WERI-Rb-1 (cell line): ENCODE data around the gene SHC3.

Source experiments
- DNase-seq: peaks from one replicate; pipeline ENCODE4 v3.0.0-alpha.2; 2020
- H3K27ac ChIP-seq: fragments of 250-450 bp; sonication (Bioruptor Pico); 2 replicates; pipeline ENCODE4 v1.5.1; 2020; ENCODE audit warnings: mild to moderate bottlenecking, moderate library complexity
- H3K27me3 ChIP-seq: fragments of 250-450 bp; sonication (Bioruptor Pico); 2 replicates; pipeline ENCODE4 v1.5.1; 2021; ENCODE audit warnings: mild to moderate bottlenecking, low read depth, moderate library complexity; ENCODE audit not compliant: insufficient read depth, severe bottlenecking
- H3K36me3 ChIP-seq: fragments of 250-450 bp; sonication (Bioruptor Pico); 2 replicates; pipeline ENCODE4 v1.5.1; 2020; ENCODE audit warnings: mild to moderate bottlenecking, moderate library complexity
- H3K4me3 ChIP-seq: 2 replicates; pipeline ENCODE4 v1.5.1; 2011; ENCODE audit warnings: low read depth, mild to moderate bottlenecking, control low read depth, low read length
- H3K9me3 ChIP-seq: fragments of 250-450 bp; sonication (Bioruptor Pico); 2 replicates; pipeline ENCODE4 v1.5.1; 2021; ENCODE audit warnings: mild to moderate bottlenecking, moderate library complexity; ENCODE audit not compliant: severe bottlenecking
- CTCF ChIP-seq: IDR thresholded peaks from 2 replicates; pipeline ENCODE4 v1.5.1; 2011; ENCODE audit warnings: low read depth, mild to moderate bottlenecking, control low read depth, inconsistent platforms, low read length

Gene SHC3

GRCh38 chr9:89024727-89025126 lies 153.9 kb downstream of the SHC3 start:
- TF ChIP-seq CTCF: no peak
- no peak overlapping the region for H3K4me3 ChIP-seq
- H3K27me3 ChIP-seq: no peaks in the 10 kb centered on the region
- no peaks in the 10 kb centered on the region for H3K9me3 ChIP-seq
- no peak for DNase-seq
- H3K27ac ChIP-seq: no peak overlapping the region
- H3K36me3 ChIP-seq: no peaks in the 10 kb centered on the region

- no peaks in the 10 kb centered on the region for H3K36me3 ChIP-seq
- H3K9me3 ChIP-seq: no peaks in the 10 kb centered on the region
- H3K27me3 ChIP-seq: no peaks in the 10 kb centered on the region
- no peak for DNase-seq
- H3K27ac ChIP-seq: no peak overlapping the region
- H3K4me3 ChIP-seq: no peak overlapping the region
- no peak for TF ChIP-seq CTCF
Measured at GRCh38 chr9:89023740-89024139, 154.9 kb downstream of the SHC3 start.

- H3K4me3 ChIP-seq: no peak overlapping the region
- H3K27ac ChIP-seq: no peak overlapping the region
- DNase-seq: no peak
- no peaks in the 10 kb centered on the region for H3K27me3 ChIP-seq
- no peaks in the 10 kb centered on the region for H3K9me3 ChIP-seq
- H3K36me3 ChIP-seq: no peaks in the 10 kb centered on the region
- TF ChIP-seq CTCF: no peak
Measured at GRCh38 chr9:89022902-89023301, 155.7 kb downstream of the SHC3 start.

GRCh38 chr9:89022001-89022759 lies 156.4 kb downstream of the SHC3 start:
- Histone ChIP-seq H3K9me3 (no peaks in the 10 kb centered on the region), H3K36me3 (no peaks in the 10 kb centered on the region), H3K27ac (no peak overlapping the region), H3K27me3 (no peaks in the 10 kb centered on the region), H3K4me3 (no peak overlapping the region)
- DNase-seq: no peak
- TF ChIP-seq CTCF: no peak

GRCh38 chr9:89021154-89021803 lies 157.3 kb downstream of the SHC3 start:
- H3K27me3 ChIP-seq: no peaks in the 10 kb centered on the region
- H3K4me3 ChIP-seq: no peak overlapping the region
- no peaks in the 10 kb centered on the region for H3K9me3 ChIP-seq
- no peak for DNase-seq
- no peak for TF ChIP-seq CTCF
- no peak overlapping the region for H3K27ac ChIP-seq
- no peaks in the 10 kb centered on the region for H3K36me3 ChIP-seq

- no peak for TF ChIP-seq CTCF
- Histone ChIP-seq H3K27ac (no peak overlapping the region), H3K9me3 (no peaks in the 10 kb centered on the region), H3K36me3 (no peaks in the 10 kb centered on the region), H3K27me3 (no peaks in the 10 kb centered on the region), H3K4me3 (no peak overlapping the region)
- DNase-seq: no peak
Measured at GRCh38 chr9:89020754-89021153, 157.9 kb downstream of the SHC3 start.
